Measurements from ENCODE around the gene CATSPERD. TPM values are rescaled to one million over a fixed set of nuclear protein-coding genes. Genes with fewer than 3 reads are reported as not detected.

CATSPERD gene
- total and polyA plus RNA-seq, 9 of the 15 experiments (the other 6 are each of a cell fraction or from before 2014, with no cell fraction given) = not detected

DNA sequence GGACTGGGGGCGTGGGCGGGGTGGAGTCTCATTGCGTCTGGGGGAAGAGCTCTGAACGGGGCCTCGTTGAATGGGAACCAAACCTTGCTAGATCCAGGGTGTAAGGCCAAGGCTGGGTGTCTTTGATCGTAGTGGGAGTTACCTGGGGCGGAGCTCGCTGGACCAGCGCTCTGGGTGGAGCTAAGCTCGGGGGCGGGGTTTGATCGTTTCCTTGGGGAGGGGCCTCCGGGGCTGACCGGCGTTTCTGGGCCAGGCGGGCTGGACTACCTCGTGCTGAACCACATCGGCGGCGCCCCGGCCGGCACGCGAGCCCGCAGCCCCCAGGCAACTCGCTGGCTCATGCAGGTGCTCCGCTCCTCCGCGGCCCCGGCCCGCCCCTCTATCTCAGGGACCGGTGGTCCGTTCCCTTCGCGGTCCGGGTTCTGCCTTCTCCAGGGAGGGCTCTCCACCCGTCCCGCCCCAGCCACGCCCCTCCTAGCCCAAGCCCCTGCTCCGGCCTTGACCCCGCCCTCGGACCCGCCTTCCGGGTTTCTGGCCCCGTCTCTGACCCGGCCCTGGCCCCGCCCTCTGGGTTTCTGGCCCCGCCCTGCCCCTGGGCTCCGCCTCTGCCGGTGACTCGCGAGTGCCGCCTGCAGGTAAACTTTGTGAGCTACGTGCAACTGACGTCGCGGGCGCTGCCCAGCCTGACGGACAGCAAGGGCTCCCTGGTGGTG lies 33.6 kb upstream of the CATSPERD start (continued):
- TF ChIP-seq, protein P1, sequence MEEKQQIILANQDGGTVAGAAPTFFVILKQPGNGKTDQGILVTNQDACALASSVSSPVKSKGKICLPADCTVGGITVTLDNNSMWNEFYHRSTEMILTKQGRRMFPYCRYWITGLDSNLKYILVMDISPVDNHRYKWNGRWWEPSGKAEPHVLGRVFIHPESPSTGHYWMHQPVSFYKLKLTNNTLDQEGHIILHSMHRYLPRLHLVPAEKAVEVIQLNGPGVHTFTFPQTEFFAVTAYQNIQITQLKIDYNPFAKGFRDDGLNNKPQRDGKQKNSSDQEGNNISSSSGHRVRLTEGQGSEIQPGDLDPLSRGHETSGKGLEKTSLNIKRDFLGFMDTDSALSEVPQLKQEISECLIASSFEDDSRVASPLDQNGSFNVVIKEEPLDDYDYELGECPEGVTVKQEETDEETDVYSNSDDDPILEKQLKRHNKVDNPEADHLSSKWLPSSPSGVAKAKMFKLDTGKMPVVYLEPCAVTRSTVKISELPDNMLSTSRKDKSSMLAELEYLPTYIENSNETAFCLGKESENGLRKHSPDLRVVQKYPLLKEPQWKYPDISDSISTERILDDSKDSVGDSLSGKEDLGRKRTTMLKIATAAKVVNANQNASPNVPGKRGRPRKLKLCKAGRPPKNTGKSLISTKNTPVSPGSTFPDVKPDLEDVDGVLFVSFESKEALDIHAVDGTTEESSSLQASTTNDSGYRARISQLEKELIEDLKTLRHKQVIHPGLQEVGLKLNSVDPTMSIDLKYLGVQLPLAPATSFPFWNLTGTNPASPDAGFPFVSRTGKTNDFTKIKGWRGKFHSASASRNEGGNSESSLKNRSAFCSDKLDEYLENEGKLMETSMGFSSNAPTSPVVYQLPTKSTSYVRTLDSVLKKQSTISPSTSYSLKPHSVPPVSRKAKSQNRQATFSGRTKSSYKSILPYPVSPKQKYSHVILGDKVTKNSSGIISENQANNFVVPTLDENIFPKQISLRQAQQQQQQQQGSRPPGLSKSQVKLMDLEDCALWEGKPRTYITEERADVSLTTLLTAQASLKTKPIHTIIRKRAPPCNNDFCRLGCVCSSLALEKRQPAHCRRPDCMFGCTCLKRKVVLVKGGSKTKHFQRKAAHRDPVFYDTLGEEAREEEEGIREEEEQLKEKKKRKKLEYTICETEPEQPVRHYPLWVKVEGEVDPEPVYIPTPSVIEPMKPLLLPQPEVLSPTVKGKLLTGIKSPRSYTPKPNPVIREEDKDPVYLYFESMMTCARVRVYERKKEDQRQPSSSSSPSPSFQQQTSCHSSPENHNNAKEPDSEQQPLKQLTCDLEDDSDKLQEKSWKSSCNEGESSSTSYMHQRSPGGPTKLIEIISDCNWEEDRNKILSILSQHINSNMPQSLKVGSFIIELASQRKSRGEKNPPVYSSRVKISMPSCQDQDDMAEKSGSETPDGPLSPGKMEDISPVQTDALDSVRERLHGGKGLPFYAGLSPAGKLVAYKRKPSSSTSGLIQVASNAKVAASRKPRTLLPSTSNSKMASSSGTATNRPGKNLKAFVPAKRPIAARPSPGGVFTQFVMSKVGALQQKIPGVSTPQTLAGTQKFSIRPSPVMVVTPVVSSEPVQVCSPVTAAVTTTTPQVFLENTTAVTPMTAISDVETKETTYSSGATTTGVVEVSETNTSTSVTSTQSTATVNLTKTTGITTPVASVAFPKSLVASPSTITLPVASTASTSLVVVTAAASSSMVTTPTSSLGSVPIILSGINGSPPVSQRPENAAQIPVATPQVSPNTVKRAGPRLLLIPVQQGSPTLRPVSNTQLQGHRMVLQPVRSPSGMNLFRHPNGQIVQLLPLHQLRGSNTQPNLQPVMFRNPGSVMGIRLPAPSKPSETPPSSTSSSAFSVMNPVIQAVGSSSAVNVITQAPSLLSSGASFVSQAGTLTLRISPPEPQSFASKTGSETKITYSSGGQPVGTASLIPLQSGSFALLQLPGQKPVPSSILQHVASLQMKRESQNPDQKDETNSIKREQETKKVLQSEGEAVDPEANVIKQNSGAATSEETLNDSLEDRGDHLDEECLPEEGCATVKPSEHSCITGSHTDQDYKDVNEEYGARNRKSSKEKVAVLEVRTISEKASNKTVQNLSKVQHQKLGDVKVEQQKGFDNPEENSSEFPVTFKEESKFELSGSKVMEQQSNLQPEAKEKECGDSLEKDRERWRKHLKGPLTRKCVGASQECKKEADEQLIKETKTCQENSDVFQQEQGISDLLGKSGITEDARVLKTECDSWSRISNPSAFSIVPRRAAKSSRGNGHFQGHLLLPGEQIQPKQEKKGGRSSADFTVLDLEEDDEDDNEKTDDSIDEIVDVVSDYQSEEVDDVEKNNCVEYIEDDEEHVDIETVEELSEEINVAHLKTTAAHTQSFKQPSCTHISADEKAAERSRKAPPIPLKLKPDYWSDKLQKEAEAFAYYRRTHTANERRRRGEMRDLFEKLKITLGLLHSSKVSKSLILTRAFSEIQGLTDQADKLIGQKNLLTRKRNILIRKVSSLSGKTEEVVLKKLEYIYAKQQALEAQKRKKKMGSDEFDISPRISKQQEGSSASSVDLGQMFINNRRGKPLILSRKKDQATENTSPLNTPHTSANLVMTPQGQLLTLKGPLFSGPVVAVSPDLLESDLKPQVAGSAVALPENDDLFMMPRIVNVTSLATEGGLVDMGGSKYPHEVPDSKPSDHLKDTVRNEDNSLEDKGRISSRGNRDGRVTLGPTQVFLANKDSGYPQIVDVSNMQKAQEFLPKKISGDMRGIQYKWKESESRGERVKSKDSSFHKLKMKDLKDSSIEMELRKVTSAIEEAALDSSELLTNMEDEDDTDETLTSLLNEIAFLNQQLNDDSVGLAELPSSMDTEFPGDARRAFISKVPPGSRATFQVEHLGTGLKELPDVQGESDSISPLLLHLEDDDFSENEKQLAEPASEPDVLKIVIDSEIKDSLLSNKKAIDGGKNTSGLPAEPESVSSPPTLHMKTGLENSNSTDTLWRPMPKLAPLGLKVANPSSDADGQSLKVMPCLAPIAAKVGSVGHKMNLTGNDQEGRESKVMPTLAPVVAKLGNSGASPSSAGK (IDR thresholded peaks at IDR 0.05) = peak; percentile 59
- TF ChIP-seq ZNF274 (IDR thresholded peaks at IDR 0.05; ENCODE audit: borderline replicate concordance, low read depth, low read length) (no peak), SRSF9 (IDR thresholded peaks at IDR 0.05; ENCODE audit: borderline replicate concordance, low read depth, low read length) (no peak), TAF15 (IDR thresholded peaks at IDR 0.05; ENCODE audit: low read depth, low read length) (no peak), ZNF780A (CRISPR knock-in tag; IDR thresholded peaks at IDR 0.05) (no peak), ZNF766 (CRISPR knock-in tag; conservative IDR thresholded peaks at IDR 0.05) (no peak)
- TF ChIP-seq, protein P2, sequence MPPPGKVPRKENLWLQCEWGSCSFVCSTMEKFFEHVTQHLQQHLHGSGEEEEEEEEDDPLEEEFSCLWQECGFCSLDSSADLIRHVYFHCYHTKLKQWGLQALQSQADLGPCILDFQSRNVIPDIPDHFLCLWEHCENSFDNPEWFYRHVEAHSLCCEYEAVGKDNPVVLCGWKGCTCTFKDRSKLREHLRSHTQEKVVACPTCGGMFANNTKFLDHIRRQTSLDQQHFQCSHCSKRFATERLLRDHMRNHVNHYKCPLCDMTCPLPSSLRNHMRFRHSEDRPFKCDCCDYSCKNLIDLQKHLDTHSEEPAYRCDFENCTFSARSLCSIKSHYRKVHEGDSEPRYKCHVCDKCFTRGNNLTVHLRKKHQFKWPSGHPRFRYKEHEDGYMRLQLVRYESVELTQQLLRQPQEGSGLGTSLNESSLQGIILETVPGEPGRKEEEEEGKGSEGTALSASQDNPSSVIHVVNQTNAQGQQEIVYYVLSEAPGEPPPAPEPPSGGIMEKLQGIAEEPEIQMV (tag; conservative IDR thresholded peaks at IDR 0.05; ENCODE audit: low read depth) = no peak
- TF ChIP-seq, protein P3, sequence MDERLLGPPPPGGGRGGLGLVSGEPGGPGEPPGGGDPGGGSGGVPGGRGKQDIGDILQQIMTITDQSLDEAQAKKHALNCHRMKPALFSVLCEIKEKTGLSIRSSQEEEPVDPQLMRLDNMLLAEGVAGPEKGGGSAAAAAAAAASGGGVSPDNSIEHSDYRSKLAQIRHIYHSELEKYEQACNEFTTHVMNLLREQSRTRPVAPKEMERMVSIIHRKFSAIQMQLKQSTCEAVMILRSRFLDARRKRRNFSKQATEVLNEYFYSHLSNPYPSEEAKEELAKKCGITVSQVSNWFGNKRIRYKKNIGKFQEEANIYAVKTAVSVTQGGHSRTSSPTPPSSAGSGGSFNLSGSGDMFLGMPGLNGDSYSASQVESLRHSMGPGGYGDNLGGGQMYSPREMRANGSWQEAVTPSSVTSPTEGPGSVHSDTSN (CRISPR knock-in tag; IDR thresholded peaks at IDR 0.05; ENCODE audit: low read depth) = 0 out of 2 replicates have a peak, but pooled peaks have one; percentile 19
- TF ChIP-seq, protein P3 (tag; conservative IDR thresholded peaks at IDR 0.05; ENCODE audit: low read depth) = no peak

Measured in K562 (cell line).